Fibroblast of lung (primary cell): ENCODE measurements around the gene MAP3K4.

Experiments
- EZH2 ChIP-seq: IDR thresholded peaks from 2 replicates; pipeline ENCODE4 v1.5.1; 2012; ENCODE audit warnings: low read length, control low read depth, mild to moderate bottlenecking; ENCODE audit errors: missing control alignments
- TF ChIP-seq, protein P1 (sequence below), 2 donors: IDR thresholded peaks in 1 of 2; conservative IDR thresholded peaks in 1 of 2; 1 replicate in 1 of 2; 2 replicates in 1 of 2; pipeline ENCODE4 v1.5.1; 2011 to 2012; ENCODE audit warnings: low read length in 2 of 2, control low read depth in 1 of 2, inconsistent platforms in 1 of 2, low read depth in 1 of 2, mild to moderate bottlenecking in 1 of 2

DNA sequence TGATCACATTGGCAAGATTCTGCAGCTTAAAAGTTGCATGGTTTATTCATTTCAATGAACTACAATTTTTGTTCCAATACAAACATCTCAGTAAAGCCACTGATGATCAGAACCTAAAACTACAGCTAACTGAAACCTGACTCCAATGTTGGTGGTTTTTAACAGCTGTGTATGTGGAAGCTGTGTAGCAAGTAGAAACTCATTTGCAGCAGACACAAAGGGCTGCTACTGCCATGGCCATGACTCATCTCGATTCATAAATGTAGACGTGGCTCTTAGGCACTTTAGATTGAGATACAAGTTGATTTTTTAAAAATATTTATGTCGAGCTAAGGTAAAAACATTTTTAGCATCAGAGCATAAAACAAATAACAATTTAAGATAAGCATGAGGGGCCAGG is 19.5 kb upstream of the MAP3K4 start:
- TF ChIP-seq, protein P1, sequence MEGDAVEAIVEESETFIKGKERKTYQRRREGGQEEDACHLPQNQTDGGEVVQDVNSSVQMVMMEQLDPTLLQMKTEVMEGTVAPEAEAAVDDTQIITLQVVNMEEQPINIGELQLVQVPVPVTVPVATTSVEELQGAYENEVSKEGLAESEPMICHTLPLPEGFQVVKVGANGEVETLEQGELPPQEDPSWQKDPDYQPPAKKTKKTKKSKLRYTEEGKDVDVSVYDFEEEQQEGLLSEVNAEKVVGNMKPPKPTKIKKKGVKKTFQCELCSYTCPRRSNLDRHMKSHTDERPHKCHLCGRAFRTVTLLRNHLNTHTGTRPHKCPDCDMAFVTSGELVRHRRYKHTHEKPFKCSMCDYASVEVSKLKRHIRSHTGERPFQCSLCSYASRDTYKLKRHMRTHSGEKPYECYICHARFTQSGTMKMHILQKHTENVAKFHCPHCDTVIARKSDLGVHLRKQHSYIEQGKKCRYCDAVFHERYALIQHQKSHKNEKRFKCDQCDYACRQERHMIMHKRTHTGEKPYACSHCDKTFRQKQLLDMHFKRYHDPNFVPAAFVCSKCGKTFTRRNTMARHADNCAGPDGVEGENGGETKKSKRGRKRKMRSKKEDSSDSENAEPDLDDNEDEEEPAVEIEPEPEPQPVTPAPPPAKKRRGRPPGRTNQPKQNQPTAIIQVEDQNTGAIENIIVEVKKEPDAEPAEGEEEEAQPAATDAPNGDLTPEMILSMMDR (conservative IDR thresholded peaks at IDR 0.05 in 1 of 2, IDR thresholded peaks at IDR 0.05 in 1 of 2; ENCODE audit: low read depth in 1 of 2, low read length in 2 of 2), result no peak
- TF ChIP-seq EZH2, result no peak
